ENCODE data around the gene GRPEL2. TPM values are rescaled to one million over a fixed set of nuclear protein-coding genes. Genes with fewer than 3 reads are reported as not detected.

GRPEL2 gene
- total and polyA plus RNA-seq, 2 experiments from 2014 or later: 20.2 to 62.2 TPM

- Mint-ChIP-seq H3K4me3 (no peak overlapping the region), H3K27ac (no peak overlapping the region), H3K36me3 (ENCODE audit: low read depth) (no peaks in the 10 kb centered on the region), H3K27me3 (ENCODE audit: insufficient read depth, low read depth, poor library complexity) (peaks cover 4% of the 10 kb centered on the region), H3K9me3 (no peaks in the 10 kb centered on the region), H3K4me1 (peaks cover 16% of the 10 kb centered on the region)
- Histone ChIP-seq H3K9me2 (ENCODE audit: insufficient read depth) (no peaks in the 10 kb centered on the region), H3K27ac (ENCODE audit: low read depth) (no peak overlapping the region), H3K4me3 (no peak overlapping the region), H4K20me1 (replicated peaks; ENCODE audit: insufficient read depth) (no peaks in the 10 kb centered on the region), H3F3A (replicated peaks; ENCODE audit: low read depth) (no peaks in the 10 kb centered on the region), H3K79me2 (replicated peaks; ENCODE audit: insufficient read depth) (no peaks in the 10 kb centered on the region), H3K27me3 (ENCODE audit: insufficient read depth) (no peaks in the 10 kb centered on the region), H3K4me1 (ENCODE audit: insufficient read depth) (no peaks in the 10 kb centered on the region), H3K4me2 (no peak overlapping the region), H2AFZ (no peak overlapping the region), H3K36me3 (ENCODE audit: insufficient read depth) (no peaks in the 10 kb centered on the region)
- TF ChIP-seq JUNB (IDR thresholded peaks at IDR 0.05; ENCODE audit: unreplicated experiment) (no peak), ZNF331 (CRISPR knock-in tag; IDR thresholded peaks at IDR 0.05; ENCODE audit: low read depth) (no peak), POLR2AphosphoS5 (IDR thresholded peaks at IDR 0.05; ENCODE audit: low read depth) (no peak), EZH2 (IDR thresholded peaks at IDR 0.05; ENCODE audit: low read depth, unreplicated experiment) (no peak), CTCF (conservative IDR thresholded peaks at IDR 0.05; ENCODE audit: low read depth in 2 of 2) (no peak), REST (IDR thresholded peaks at IDR 0.05; ENCODE audit: unreplicated experiment) (no peak), STAT1 (IDR thresholded peaks at IDR 0.05; ENCODE audit: unreplicated experiment) (no peak), ETS1 (IDR thresholded peaks at IDR 0.05) (no peak), EZH2phosphoT487 (IDR thresholded peaks at IDR 0.05; ENCODE audit: unreplicated experiment) (no peak), ZNF114 (CRISPR knock-in tag; IDR thresholded peaks at IDR 0.05) (no peak), CREB1 (CRISPR knock-in tag; IDR thresholded peaks at IDR 0.05; ENCODE audit: low read depth) (no peak), NANOG (IDR thresholded peaks at IDR 0.05; ENCODE audit: borderline replicate concordance) (no peak), ZNF462 (CRISPR knock-in tag; IDR thresholded peaks at IDR 0.05) (no peak)
- ATAC-seq (no peak), DNase-seq (ENCODE audit: low spot score) (no peak)
These were observed 34.8 kb upstream of the GRPEL2 start for GRCh38 chr5:149310488-149310887.
